Measurements from ENCODE around the gene CABLES2.

The CABLES2 gene

DNA sequence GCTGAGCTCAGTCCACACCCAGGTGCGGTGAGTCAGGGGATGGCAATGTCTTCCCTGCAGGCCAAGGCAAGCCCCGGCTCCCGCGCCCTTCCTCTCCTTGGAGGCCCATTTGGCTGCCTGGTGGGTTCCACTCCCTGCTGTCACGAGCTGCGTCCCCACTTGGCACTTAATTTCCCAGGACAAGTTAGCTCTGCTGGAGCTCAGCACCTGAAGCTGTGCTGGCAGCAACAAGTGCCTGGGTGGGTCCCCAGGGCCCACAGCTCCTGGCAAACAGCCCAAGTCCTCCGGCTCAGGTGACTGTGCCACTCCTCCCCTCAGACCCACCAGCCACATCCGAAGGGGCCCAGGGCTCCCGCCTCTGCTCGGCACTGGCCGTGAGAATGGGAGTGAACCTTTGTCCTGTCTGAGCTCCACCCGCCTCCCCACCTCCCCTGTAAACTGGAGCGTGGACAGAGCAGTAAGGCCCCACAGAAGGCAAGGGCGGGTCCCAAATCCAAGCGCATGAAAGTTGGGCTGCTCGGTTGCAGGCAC is 56.9 kb downstream of the CABLES2 start:
- no peak overlapping the region for H3K4me3 ChIP-seq (replicated peaks in 1 of 2; ENCODE audit: low read depth in 2 of 2, low read length in 2 of 2)
- DNase-seq (ENCODE audit: low read depth in 2 of 2): peak in 1 of 2 donors; percentile 28
- TF ChIP-seq, protein P1, sequence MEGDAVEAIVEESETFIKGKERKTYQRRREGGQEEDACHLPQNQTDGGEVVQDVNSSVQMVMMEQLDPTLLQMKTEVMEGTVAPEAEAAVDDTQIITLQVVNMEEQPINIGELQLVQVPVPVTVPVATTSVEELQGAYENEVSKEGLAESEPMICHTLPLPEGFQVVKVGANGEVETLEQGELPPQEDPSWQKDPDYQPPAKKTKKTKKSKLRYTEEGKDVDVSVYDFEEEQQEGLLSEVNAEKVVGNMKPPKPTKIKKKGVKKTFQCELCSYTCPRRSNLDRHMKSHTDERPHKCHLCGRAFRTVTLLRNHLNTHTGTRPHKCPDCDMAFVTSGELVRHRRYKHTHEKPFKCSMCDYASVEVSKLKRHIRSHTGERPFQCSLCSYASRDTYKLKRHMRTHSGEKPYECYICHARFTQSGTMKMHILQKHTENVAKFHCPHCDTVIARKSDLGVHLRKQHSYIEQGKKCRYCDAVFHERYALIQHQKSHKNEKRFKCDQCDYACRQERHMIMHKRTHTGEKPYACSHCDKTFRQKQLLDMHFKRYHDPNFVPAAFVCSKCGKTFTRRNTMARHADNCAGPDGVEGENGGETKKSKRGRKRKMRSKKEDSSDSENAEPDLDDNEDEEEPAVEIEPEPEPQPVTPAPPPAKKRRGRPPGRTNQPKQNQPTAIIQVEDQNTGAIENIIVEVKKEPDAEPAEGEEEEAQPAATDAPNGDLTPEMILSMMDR (IDR thresholded peaks at IDR 0.05; ENCODE audit: low read depth, low read length): no peak

DNA sequence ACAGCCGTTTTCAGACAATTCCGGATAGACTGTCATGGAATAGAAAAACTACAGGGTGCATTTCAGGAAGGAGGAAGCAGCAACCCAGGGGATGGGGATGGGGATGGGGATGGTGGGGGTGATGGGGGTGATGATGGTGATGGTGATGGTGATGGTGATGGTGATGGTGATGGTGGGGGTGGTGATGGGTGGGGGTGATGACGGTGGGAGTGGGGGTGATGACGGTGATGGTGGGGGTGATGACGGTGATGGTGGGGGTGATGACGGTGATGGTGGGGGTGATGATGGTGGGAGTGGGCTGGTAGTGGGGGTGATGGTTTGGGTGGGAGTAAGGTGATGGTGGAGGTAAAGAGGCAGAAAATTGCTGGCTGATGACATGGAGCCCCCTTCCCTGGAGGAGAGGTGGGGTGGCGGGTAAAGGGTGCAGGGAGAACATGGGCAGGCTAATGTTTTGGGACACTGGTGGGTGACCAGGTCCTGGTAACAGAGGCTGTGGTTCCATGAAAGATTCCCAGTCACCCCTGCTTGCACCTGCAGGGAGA is 57.5 kb downstream of the CABLES2 start:
- TF ChIP-seq, protein P1 (IDR thresholded peaks at IDR 0.05; ENCODE audit: low read depth, low read length): no peak
- no peak for DNase-seq (ENCODE audit: low read depth in 2 of 2)
- no peak overlapping the region for H3K4me3 ChIP-seq (replicated peaks in 1 of 2; ENCODE audit: low read depth in 2 of 2, low read length in 2 of 2)

- no peak for DNase-seq (ENCODE audit: low read depth in 2 of 2)
- no peak overlapping the region for H3K4me3 ChIP-seq (replicated peaks in 1 of 2; ENCODE audit: low read depth in 2 of 2, low read length in 2 of 2)
Observed at GRCh38 chr20:62348604-62349003, 58.5 kb downstream of the CABLES2 start.

DNA sequence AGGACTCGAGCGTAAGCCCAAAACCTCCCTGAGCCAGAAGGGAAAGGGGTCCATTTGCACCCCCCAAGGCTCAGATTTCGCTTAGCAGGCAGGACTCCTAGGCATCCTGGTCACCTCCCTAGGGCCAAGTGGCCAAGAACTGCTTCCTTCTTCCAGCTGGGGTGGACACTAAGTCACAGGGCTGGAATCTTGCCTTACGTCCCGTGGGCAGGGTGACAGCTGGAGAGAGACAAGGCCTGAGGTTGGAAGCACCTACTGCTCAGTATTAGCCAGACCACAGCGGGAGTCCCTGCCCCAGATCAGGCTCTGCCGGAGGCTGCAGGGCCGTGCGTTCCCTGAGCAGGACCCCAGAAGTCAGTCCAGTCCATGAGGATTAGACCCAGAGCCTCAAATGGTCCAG is 59.6 kb downstream of the CABLES2 start:
- no peak overlapping the region for H3K4me3 ChIP-seq (replicated peaks in 1 of 2; ENCODE audit: low read depth in 2 of 2, low read length in 2 of 2)
- TF ChIP-seq, protein P1 (IDR thresholded peaks at IDR 0.05; ENCODE audit: low read depth, low read length): no peak
- no peak for DNase-seq (ENCODE audit: low read depth in 2 of 2)

More at GRCh38 chr20:62348604-62349003, 58.5 kb downstream of the CABLES2 start:
- TF ChIP-seq, protein P1 (IDR thresholded peaks at IDR 0.05; ENCODE audit: low read depth, low read length): no peak

GRCh38 chr20:62347151-62347404 is 60.0 kb downstream of the CABLES2 start:
- DNase-seq (ENCODE audit: low read depth in 2 of 2): no peak
- no peak overlapping the region for H3K4me3 ChIP-seq (replicated peaks in 1 of 2; ENCODE audit: low read depth in 2 of 2, low read length in 2 of 2)
- TF ChIP-seq, protein P1 (IDR thresholded peaks at IDR 0.05; ENCODE audit: low read depth, low read length): no peak

GRCh38 chr20:62346398-62347150 is 60.5 kb downstream of the CABLES2 start:
- no peak for DNase-seq (ENCODE audit: low read depth in 2 of 2)
- H3K4me3 ChIP-seq (replicated peaks in 1 of 2; ENCODE audit: low read depth in 2 of 2, low read length in 2 of 2): no peak overlapping the region
- TF ChIP-seq, protein P1 (IDR thresholded peaks at IDR 0.05; ENCODE audit: low read depth, low read length): no peak
